ENCODE measurements around the gene KCND3.

KCND3 gene

DNA sequence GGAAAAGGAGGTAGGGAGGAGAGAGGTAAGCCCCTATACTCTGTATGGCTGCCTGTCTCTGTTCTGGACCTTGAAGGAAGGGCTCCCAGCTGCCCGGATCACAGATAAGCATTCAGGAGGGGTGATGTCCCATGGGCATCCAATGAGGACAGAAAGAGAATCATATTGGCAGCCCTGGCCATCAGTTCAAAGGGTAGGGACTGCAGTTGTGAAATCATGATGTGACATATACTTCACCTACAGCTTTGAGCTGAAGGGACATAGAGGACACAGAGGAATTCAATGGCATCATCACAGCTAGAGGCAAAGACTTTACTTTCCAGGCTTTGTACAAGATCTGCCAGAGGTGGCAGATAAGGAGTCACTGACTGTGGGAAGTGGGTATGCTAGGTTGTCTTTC, 212.2 kb downstream of the KCND3 start:
- H3K9me3 ChIP-seq (ENCODE audit: control insufficient read depth in 1 of 2, low read length in 2 of 2), result no peaks in the 10 kb centered on the region
- no peaks in the 10 kb centered on the region for H3K36me3 ChIP-seq (ENCODE audit: control insufficient read depth in 1 of 2, insufficient read depth in 2 of 2, low read length in 2 of 2)
- no peaks in the 10 kb centered on the region for H3K27me3 ChIP-seq (ENCODE audit: control insufficient read depth in 1 of 2, insufficient read depth in 2 of 2, low read length in 2 of 2)
- no peaks in the 10 kb centered on the region for H3K4me1 ChIP-seq (ENCODE audit: control insufficient read depth in 1 of 2, insufficient read depth in 2 of 2, low read length in 2 of 2)
- no peak overlapping the region for H3K27ac ChIP-seq (ENCODE audit: low read depth, low read length)
- no peak overlapping the region for H3K4me3 ChIP-seq (ENCODE audit: low read depth in 1 of 2, low read length in 2 of 2)
- H3K9ac ChIP-seq (ENCODE audit: low read depth in 1 of 2, low read length in 2 of 2), result no peak overlapping the region

DNA sequence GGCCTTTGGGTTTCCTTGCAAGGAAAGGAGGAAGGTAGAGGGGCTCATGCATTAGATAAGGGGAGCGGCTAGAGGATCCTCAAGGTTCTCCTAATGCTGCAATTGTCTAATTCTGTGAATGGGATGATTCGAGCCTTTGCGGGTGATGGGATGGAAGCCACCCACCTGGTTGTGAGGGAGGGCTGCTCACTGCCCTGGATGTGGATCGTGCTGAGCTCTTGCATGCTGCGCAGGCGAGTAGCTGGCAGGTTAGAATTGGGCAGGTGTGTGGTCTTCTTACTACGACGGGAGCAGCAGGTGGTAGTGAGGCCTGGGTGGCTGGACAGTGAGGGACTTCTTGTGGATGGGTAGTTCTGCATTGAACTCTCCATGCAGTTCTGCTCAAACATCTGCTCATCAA, 212.6 kb downstream of the KCND3 start:
- Histone ChIP-seq H3K27me3 (ENCODE audit: control insufficient read depth in 1 of 2, insufficient read depth in 2 of 2, low read length in 2 of 2) (no peaks in the 10 kb centered on the region), H3K27ac (ENCODE audit: low read depth, low read length) (no peak overlapping the region), H3K4me1 (ENCODE audit: control insufficient read depth in 1 of 2, insufficient read depth in 2 of 2, low read length in 2 of 2) (no peaks in the 10 kb centered on the region), H3K9me3 (ENCODE audit: control insufficient read depth in 1 of 2, low read length in 2 of 2) (no peaks in the 10 kb centered on the region), H3K36me3 (ENCODE audit: control insufficient read depth in 1 of 2, insufficient read depth in 2 of 2, low read length in 2 of 2) (no peaks in the 10 kb centered on the region), H3K9ac (ENCODE audit: low read depth in 1 of 2, low read length in 2 of 2) (no peak overlapping the region), H3K4me3 (ENCODE audit: low read depth in 1 of 2, low read length in 2 of 2) (no peak overlapping the region)

DNA sequence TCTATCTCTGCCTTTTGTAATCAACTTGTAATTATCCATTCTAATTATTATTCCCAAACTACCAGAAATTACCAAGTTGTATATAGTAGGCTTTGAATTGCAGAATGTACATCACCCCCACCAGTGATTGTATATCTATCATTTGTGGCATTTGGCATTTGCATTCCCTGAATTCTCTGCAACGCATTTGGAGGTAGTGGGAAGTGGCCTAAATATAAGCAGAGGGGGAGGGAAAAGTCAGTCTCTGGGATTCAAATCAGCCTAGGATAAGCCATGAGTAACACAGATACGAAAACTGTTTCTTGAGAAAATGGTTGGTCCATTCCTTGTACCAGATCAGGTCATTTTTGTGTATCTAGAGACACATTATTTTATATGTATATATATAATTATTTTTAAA, 213.1 kb downstream of the KCND3 start:
- H3K27me3 ChIP-seq (ENCODE audit: control insufficient read depth in 1 of 2, insufficient read depth in 2 of 2, low read length in 2 of 2), result no peaks in the 10 kb centered on the region
- H3K4me1 ChIP-seq (ENCODE audit: control insufficient read depth in 1 of 2, insufficient read depth in 2 of 2, low read length in 2 of 2), result no peaks in the 10 kb centered on the region
- H3K9me3 ChIP-seq (ENCODE audit: control insufficient read depth in 1 of 2, low read length in 2 of 2), result no peaks in the 10 kb centered on the region
- H3K4me3 ChIP-seq (ENCODE audit: low read depth in 1 of 2, low read length in 2 of 2), result no peak overlapping the region
- no peaks in the 10 kb centered on the region for H3K36me3 ChIP-seq (ENCODE audit: control insufficient read depth in 1 of 2, insufficient read depth in 2 of 2, low read length in 2 of 2)
- H3K9ac ChIP-seq (ENCODE audit: low read depth in 1 of 2, low read length in 2 of 2), result no peak overlapping the region
- no peak overlapping the region for H3K27ac ChIP-seq (ENCODE audit: low read depth, low read length)

DNA sequence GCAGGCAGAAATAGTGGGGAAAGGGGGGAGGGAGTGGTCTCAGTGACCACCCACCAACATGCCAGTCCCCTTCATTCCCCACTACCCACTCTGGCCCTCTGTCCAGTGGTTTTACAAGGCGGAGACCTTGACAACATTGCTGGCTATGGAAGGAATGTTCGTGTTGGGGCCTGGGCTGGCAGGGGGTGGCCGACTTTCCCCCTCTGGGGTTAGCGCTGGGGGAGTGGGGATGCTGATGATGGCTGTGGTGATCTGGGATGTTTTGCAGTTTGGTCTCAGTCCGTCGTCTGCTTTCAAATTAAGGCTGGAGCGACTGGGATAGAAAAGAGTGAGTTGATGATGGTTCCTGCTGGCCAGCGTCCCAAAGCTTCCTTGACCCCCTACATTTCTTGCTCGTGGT, 213.5 kb downstream of the KCND3 start:
- Histone ChIP-seq H3K36me3 (ENCODE audit: control insufficient read depth in 1 of 2, insufficient read depth in 2 of 2, low read length in 2 of 2) (no peaks in the 10 kb centered on the region), H3K9ac (ENCODE audit: low read depth in 1 of 2, low read length in 2 of 2) (no peak overlapping the region), H3K27ac (ENCODE audit: low read depth, low read length) (no peak overlapping the region), H3K27me3 (ENCODE audit: control insufficient read depth in 1 of 2, insufficient read depth in 2 of 2, low read length in 2 of 2) (no peaks in the 10 kb centered on the region), H3K4me1 (ENCODE audit: control insufficient read depth in 1 of 2, insufficient read depth in 2 of 2, low read length in 2 of 2) (no peaks in the 10 kb centered on the region), H3K4me3 (ENCODE audit: low read depth in 1 of 2, low read length in 2 of 2) (no peak overlapping the region), H3K9me3 (ENCODE audit: control insufficient read depth in 1 of 2, low read length in 2 of 2) (no peaks in the 10 kb centered on the region)

DNA sequence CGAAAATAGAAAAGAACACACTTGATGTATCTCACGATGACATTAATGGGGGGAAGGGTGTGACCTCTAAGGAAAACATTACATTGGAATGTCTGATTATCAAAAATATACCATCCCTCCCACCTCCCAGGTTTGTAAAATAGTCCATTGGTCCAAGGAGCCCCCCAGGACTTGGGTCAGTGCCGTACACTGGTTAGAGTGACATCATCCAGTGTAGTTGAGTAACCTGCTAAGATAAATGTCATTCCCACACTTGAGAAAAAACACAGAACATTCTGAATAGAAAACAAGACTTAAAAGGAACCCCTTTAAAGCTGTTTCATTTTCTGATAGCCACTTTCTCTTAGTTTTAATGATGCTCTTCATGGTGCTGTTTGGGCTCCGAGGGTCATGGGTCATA, 218.6 kb downstream of the KCND3 start:
- H3K4me1 ChIP-seq (ENCODE audit: control insufficient read depth in 1 of 2, insufficient read depth in 2 of 2, low read length in 2 of 2), result no peaks in the 10 kb centered on the region
- H3K36me3 ChIP-seq (ENCODE audit: control insufficient read depth in 1 of 2, insufficient read depth in 2 of 2, low read length in 2 of 2), result peaks cover 6 to 9% of the 10 kb centered on the region in 2 donors
- no peak overlapping the region for H3K9ac ChIP-seq (ENCODE audit: low read depth in 1 of 2, low read length in 2 of 2)
- H3K9me3 ChIP-seq (ENCODE audit: control insufficient read depth in 1 of 2, low read length in 2 of 2), result no peaks in the 10 kb centered on the region
- no peak overlapping the region for H3K4me3 ChIP-seq (ENCODE audit: low read depth in 1 of 2, low read length in 2 of 2)
- H3K27me3 ChIP-seq (ENCODE audit: control insufficient read depth in 1 of 2, insufficient read depth in 2 of 2, low read length in 2 of 2), result no peaks in the 10 kb centered on the region
- no peak overlapping the region for H3K27ac ChIP-seq (ENCODE audit: low read depth, low read length)

DNA sequence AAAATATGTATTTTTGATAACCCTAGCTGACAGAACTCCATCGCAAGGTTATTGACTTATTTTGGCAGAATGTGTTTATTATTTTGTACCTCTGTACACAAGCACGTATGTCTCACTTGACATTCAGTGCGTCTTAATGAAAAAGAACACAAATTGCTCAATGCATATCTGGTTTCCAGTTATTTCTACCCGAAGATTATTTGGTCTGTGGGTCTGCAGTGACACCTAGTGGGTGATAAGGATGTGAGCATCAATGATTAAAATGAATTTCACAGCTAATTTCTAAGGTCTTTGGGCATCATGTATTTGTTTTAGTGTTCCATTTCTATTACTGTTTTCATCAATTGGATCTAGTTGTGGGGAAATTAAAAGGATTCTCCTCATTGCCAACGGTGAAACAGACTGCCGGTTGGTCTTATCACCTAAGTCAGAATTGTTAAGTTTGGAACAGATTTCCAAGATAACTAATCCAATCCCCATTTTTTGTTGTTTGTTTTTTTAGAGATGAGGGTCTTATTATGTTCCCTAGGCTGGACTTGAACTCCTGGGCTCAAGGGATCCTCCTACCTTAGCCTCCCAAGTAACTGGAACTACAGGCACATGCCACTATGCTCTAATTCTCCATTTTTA, 219.8 kb downstream of the KCND3 start:
- H3K27ac ChIP-seq (ENCODE audit: low read depth, low read length), result no peak overlapping the region
- no peak overlapping the region for H3K4me3 ChIP-seq (ENCODE audit: low read depth in 1 of 2, low read length in 2 of 2)

DNA sequence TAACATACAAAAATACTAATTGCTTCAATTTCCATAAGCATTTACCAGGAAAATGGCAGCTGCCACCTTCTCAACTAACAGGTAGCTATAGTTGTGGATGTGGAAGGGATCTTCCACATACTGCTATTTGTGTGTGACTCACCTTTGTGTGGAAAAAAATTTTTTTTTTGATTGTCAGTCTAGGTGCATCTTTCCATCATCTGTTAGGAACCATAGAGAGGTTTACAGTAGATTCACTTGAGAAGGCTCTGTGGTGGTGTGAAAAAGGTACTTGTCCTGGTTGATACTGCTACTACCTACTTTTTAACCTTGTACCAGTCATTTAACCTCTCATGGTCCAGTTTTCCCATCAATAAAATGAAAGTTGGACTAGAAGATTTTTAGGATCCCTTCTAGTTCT, 220.8 kb downstream of the KCND3 start:
- H3K4me1 ChIP-seq (ENCODE audit: control insufficient read depth in 1 of 2, insufficient read depth in 2 of 2, low read length in 2 of 2), result no peaks in the 10 kb centered on the region
- no peaks in the 10 kb centered on the region for H3K27me3 ChIP-seq (ENCODE audit: control insufficient read depth in 1 of 2, insufficient read depth in 2 of 2, low read length in 2 of 2)
- no peaks in the 10 kb centered on the region for H3K9me3 ChIP-seq (ENCODE audit: control insufficient read depth in 1 of 2, low read length in 2 of 2)
- H3K9ac ChIP-seq (ENCODE audit: low read depth in 1 of 2, low read length in 2 of 2), result no peak overlapping the region
- no peak overlapping the region for H3K27ac ChIP-seq (ENCODE audit: low read depth, low read length)
- peaks cover 11 to 28% of the 10 kb centered on the region in 2 donors for H3K36me3 ChIP-seq (ENCODE audit: control insufficient read depth in 1 of 2, insufficient read depth in 2 of 2, low read length in 2 of 2)
- no peak overlapping the region for H3K4me3 ChIP-seq (ENCODE audit: low read depth in 1 of 2, low read length in 2 of 2)

More for the DNA sequence above, 219.8 kb downstream of the KCND3 start:
- H3K9ac ChIP-seq (ENCODE audit: low read depth in 1 of 2, low read length in 2 of 2), result no peak overlapping the region
- no peaks in the 10 kb centered on the region for H3K9me3 ChIP-seq (ENCODE audit: control insufficient read depth in 1 of 2, low read length in 2 of 2)
- H3K36me3 ChIP-seq (ENCODE audit: control insufficient read depth in 1 of 2, insufficient read depth in 2 of 2, low read length in 2 of 2), result peaks cover 9 to 18% of the 10 kb centered on the region in 2 donors
- no peaks in the 10 kb centered on the region for H3K27me3 ChIP-seq (ENCODE audit: control insufficient read depth in 1 of 2, insufficient read depth in 2 of 2, low read length in 2 of 2)
- no peaks in the 10 kb centered on the region for H3K4me1 ChIP-seq (ENCODE audit: control insufficient read depth in 1 of 2, insufficient read depth in 2 of 2, low read length in 2 of 2)

DNA sequence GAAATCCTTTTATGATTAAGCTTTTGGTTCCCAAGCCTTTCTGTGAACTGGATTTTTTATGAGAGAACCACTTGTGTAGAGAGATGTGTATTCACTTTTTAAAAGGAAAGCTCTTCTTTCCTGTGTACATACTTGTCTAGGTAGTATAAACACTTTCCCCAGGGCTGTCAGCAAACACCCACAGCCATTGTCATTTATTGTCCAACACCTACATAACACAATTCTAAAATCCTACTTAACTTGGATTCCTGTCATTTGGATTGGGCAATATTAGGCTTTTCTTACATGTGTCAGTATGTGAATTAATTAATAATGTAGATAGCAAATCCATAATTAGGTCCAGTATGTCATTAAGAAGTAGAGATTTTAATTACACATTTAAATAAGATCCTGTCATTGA, 221.4 kb downstream of the KCND3 start:
- H3K27ac ChIP-seq (ENCODE audit: low read depth, low read length), result no peak overlapping the region
- H3K27me3 ChIP-seq (ENCODE audit: control insufficient read depth in 1 of 2, insufficient read depth in 2 of 2, low read length in 2 of 2), result no peaks in the 10 kb centered on the region
- H3K9me3 ChIP-seq (ENCODE audit: control insufficient read depth in 1 of 2, low read length in 2 of 2), result no peaks in the 10 kb centered on the region
- no peak overlapping the region for H3K4me3 ChIP-seq (ENCODE audit: low read depth in 1 of 2, low read length in 2 of 2)
- H3K4me1 ChIP-seq (ENCODE audit: control insufficient read depth in 1 of 2, insufficient read depth in 2 of 2, low read length in 2 of 2), result no peaks in the 10 kb centered on the region
- H3K36me3 ChIP-seq (ENCODE audit: control insufficient read depth in 1 of 2, insufficient read depth in 2 of 2, low read length in 2 of 2), result peaks cover 12 to 34% of the 10 kb centered on the region in 2 donors
- H3K9ac ChIP-seq (ENCODE audit: low read depth in 1 of 2, low read length in 2 of 2), result no peak overlapping the region

DNA sequence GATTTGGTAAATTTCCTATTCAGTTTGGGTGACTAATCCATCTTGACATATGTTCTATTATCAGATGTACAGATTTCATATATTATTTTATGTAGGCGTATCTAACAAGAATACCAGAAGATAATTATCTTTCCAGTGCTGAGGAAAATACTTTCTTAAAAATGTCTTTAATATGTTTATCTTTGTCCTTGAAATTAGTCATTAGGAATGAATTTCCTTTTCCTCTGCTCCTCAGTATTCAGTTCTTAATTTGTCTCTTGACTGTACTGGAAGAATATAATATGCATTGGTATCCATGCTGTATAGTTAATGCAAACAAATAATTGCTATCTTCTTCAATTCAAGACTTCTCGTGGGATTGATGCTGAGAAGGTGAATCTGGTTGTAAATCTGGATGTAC, 227.1 kb downstream of the KCND3 start:
- Histone ChIP-seq H3K27me3 (ENCODE audit: control insufficient read depth in 1 of 2, insufficient read depth in 2 of 2, low read length in 2 of 2) (no peaks in the 10 kb centered on the region), H3K9ac (ENCODE audit: low read depth in 1 of 2, low read length in 2 of 2) (no peak overlapping the region), H3K27ac (ENCODE audit: low read depth, low read length) (no peak overlapping the region), H3K4me1 (ENCODE audit: control insufficient read depth in 1 of 2, insufficient read depth in 2 of 2, low read length in 2 of 2) (peaks cover 4 to 17% of the 10 kb centered on the region in 2 donors), H3K36me3 (ENCODE audit: control insufficient read depth in 1 of 2, insufficient read depth in 2 of 2, low read length in 2 of 2) (peaks cover 26 to 49% of the 10 kb centered on the region in 2 donors), H3K9me3 (ENCODE audit: control insufficient read depth in 1 of 2, low read length in 2 of 2) (no peaks in the 10 kb centered on the region), H3K4me3 (ENCODE audit: low read depth in 1 of 2, low read length in 2 of 2) (no peak overlapping the region)

DNA sequence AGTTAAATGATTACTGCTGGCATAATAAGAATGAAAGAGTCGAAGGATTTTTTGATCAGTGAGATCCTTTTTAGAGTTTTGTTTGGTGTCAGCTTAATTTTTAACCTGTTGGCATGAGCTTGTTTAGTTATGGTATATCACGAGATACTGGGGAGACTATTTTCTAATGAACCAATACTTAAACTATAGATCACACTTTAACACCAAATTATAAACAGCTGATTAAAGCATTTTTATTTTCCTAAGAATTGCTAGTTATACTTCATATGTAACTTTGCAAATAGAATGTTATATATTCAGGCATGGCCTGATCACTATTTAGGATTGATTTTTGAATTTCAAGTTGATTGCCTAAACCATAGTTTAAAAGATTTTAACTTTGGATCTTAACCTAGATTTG, 227.8 kb downstream of the KCND3 start:
- H3K4me3 ChIP-seq (ENCODE audit: low read depth in 1 of 2, low read length in 2 of 2), result no peak overlapping the region
- no peaks in the 10 kb centered on the region for H3K27me3 ChIP-seq (ENCODE audit: control insufficient read depth in 1 of 2, insufficient read depth in 2 of 2, low read length in 2 of 2)
- peaks cover 25 to 48% of the 10 kb centered on the region in 2 donors for H3K36me3 ChIP-seq (ENCODE audit: control insufficient read depth in 1 of 2, insufficient read depth in 2 of 2, low read length in 2 of 2)
- H3K9ac ChIP-seq (ENCODE audit: low read depth in 1 of 2, low read length in 2 of 2), result no peak overlapping the region
- H3K27ac ChIP-seq (ENCODE audit: low read depth, low read length), result no peak overlapping the region
- H3K9me3 ChIP-seq (ENCODE audit: control insufficient read depth in 1 of 2, low read length in 2 of 2), result no peaks in the 10 kb centered on the region
- peaks cover 10 to 24% of the 10 kb centered on the region in 2 donors for H3K4me1 ChIP-seq (ENCODE audit: control insufficient read depth in 1 of 2, insufficient read depth in 2 of 2, low read length in 2 of 2)

DNA sequence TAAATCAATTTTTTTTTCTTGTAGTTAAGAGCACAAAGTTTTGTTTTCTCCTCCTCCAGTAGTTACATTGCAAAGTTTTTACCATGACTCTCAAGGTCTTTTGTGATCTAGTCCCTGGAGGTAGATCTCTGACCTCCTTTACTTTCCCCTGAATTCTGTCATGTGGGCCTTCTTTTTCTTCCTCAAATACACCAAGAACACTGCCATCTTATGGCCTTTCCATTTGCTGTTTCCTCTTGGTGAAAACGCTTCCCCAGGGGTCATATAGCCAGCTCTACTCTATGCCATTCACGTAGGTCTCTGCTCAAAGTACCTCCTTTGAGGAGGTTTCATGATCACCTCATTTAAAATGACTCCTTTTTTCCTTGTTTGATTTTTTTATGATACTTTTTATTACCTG, 231.1 kb downstream of the KCND3 start:
- Histone ChIP-seq H3K36me3 (ENCODE audit: control insufficient read depth in 1 of 2, insufficient read depth in 2 of 2, low read length in 2 of 2) (peaks cover 16 to 18% of the 10 kb centered on the region in 2 donors), H3K9ac (ENCODE audit: low read depth in 1 of 2, low read length in 2 of 2) (no peak overlapping the region), H3K4me3 (ENCODE audit: low read depth in 1 of 2, low read length in 2 of 2) (no peak overlapping the region), H3K4me1 (ENCODE audit: control insufficient read depth in 1 of 2, insufficient read depth in 2 of 2, low read length in 2 of 2) (peaks cover 24 to 33% of the 10 kb centered on the region in 2 donors), H3K9me3 (ENCODE audit: control insufficient read depth in 1 of 2, low read length in 2 of 2) (no peaks in the 10 kb centered on the region), H3K27me3 (ENCODE audit: control insufficient read depth in 1 of 2, insufficient read depth in 2 of 2, low read length in 2 of 2) (no peaks in the 10 kb centered on the region), H3K27ac (ENCODE audit: low read depth, low read length) (no peak overlapping the region)

Measured in duodenal mucosa (tissue), 2 donors.